GM12872 (cell line): ENCODE data around the gene FECH.

Experiments used
- TF ChIP-seq, protein P1 (sequence below): IDR thresholded peaks from 3 replicates; pipeline ENCODE4 v1.5.1; 2011; ENCODE audit warnings: low read depth, mild to moderate bottlenecking, low read length, moderate library complexity; ENCODE audit not compliant: insufficient read depth

The FECH gene

DNA sequence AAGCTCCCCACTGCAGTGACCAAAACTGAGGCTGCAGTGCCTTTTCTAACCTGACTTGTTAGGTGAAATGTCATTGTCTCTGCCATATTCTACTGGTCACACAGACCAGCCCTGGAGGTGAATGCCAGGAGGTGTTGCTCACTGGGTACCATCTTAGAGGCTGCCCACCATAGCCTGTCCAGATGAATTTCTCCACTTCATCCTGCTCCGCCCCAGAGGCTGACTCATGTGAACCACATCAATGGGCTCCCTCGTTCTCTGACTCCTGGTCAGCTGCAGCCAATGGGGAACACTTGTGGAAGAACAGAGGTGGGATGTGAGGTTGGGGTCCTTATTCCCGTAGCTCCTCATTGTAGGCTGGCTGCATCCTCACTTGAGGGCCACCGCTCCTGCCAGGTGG is 38.5 kb upstream of the FECH start:
- TF ChIP-seq, protein P1, sequence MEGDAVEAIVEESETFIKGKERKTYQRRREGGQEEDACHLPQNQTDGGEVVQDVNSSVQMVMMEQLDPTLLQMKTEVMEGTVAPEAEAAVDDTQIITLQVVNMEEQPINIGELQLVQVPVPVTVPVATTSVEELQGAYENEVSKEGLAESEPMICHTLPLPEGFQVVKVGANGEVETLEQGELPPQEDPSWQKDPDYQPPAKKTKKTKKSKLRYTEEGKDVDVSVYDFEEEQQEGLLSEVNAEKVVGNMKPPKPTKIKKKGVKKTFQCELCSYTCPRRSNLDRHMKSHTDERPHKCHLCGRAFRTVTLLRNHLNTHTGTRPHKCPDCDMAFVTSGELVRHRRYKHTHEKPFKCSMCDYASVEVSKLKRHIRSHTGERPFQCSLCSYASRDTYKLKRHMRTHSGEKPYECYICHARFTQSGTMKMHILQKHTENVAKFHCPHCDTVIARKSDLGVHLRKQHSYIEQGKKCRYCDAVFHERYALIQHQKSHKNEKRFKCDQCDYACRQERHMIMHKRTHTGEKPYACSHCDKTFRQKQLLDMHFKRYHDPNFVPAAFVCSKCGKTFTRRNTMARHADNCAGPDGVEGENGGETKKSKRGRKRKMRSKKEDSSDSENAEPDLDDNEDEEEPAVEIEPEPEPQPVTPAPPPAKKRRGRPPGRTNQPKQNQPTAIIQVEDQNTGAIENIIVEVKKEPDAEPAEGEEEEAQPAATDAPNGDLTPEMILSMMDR: no peak

DNA sequence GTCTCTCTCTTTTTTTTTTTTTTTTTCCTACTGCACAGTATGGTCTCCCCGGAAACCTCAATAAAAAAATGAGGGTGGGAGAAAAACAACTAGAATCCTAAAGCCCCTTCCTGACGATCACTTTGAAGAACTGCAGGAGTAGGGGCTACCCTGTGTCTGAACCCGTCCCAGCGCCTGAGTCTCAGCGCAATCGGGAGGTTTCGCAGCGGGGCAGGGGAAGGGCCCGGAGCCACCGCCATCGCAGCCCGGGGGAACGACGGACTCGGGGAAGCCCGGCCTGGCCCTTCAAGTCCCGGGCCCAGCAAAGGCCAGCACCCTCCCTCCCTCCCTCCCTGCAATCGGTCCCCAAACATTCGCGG is 34.7 kb upstream of the FECH start:
- TF ChIP-seq, protein P1: no peak

DNA sequence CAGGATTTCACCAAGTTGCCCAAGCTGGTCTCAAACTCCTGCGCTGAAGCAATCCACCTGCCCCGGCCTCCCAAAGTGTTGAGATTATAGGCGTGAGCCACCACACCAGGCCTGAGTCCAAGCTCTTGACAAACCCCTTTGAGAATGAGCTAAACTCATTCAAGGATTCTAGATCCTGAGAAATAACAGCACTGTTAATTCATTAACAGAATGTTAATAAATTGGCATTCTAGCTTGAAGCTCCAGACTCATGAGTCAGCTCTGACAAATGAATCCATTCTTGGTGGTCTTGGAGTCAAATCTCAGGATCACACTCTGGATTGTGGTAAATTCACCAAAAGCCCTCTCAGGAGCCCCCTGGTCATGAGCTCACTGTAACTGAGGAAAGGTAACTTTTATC is 33.4 kb upstream of the FECH start:
- TF ChIP-seq, protein P1: no peak

DNA sequence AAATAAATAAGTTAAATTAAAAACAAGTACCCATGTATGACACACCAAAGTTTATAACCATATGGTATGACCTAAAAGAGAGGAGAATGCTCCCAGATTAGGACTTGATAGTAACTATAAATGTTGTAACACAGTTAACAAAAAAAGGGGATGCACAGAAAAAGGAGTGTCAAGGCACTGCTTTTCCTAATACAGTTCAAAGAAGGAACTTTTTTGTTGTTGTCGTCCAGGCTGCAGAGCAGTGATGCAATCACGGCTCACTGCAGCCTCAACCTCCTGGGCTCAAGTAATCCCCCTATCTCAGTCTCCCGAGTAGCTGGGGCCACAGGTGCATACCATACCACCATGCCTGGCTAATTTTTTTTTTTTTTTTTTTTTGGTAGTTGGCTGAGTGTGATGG is 32.4 kb upstream of the FECH start:
- TF ChIP-seq, protein P1: no peak

DNA sequence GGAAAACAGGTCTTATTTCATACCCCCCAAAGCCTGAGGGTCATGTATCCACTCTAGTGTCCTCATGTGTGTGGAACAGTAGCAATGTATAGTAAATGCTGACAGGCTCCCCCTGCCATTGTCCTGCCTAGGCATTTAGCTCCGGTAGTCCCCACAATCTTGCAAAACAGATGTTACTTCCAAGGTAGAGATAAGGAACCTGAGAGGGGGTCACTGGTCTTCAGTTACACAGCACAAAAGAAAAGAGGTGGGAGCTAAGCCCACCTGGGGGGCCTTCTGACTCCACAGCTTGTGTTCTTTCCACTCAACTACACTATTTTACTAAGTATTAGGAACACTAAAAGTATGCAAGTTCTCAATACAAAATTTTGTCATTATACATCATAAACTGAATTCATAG is 17.4 kb upstream of the FECH start:
- TF ChIP-seq, protein P1: no peak

DNA sequence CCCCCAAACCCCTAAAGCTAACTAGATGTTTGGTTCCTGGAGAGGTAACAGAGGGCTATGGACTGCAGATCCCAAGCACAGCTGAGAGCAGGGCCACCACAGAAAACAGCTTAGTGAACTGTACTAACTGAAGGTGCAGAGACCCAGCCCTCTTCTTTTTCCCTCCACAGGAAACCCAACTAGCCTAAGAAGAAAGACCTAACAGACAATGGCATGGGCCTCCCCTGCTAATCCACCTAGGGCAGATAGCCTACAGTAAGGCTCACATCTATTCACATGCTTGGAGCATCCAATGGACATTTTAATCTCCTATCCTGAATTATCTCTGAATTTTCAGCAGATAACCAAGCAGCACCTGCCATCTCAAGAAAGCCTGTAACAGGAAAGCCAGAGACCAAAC is 8.8 kb upstream of the FECH start:
- TF ChIP-seq, protein P1: no peak

DNA sequence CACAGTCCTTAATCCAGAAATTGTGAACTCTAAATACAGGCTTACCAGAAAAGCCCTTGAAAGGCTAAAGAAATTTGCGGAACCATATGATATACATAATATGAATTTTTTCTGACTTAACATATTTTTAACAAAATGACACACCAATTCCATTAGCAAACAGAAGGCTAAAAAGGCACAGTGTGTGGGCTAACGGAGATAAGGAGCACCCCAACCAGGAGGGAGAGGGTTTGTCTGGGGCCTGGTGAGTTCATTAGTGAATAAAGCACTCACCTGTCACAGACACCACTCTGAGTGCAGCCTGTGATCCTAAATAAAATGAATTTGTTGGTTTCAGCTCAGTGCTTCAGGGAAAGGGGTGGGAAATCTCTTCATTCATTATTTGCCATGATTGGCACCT is 2.7 kb upstream of the FECH start:
- TF ChIP-seq, protein P1: no peak
